ENCODE data around the gene LRP8. TPM values are rescaled to one million over a fixed set of nuclear protein-coding genes. Genes with fewer than 3 reads are reported as not detected.

Gene LRP8
- total and polyA plus RNA-seq, 7 experiments from 2014 or later = 0.64 to 45.8 (median 4.7) TPM

DNA sequence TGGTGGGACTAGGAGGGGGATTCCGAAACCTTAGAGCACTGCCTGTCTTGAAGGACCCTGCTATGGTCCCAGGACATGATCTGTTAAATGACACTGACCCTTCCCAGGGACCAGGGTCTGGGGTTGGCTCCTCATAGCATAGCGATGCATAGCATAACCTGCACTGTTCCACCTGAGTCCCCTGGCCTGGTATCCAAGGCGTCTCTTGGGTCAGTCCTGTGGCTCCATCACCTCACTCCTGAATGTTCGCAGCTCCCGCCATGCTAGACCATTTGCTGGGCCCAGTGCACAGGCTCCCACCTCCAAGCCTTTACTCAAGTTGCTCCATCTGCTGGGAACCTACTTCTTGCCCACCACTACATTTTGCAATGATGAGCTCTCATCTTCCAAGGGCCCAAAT lies 50.5 kb downstream of the LRP8 start:
- POLR2A ChIA-PET = no interaction called here
- no peaks in the 10 kb centered on the region for H3K27me3 ChIP-seq (ENCODE audit: control insufficient read depth in 2 of 2, insufficient read depth in 2 of 2, low read length in 2 of 2)

DNA sequence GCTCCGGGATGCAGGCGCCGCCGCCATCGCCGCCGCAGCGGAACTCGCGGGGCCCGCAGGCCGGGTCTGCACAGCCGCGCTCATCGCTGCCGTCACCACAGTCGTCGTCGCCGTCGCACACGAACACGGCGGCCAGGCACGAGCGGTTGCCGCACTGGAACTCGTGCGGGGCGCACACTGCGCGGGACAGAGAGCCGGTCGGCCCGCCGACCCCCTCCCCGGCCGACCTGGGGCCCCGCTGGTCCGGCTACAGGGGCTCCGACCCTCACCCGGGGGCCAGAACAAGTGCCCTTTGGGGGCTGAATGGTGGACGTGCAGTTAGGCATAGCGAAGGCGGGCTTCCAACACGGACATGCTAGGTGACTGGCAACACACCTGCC lies 51.0 kb downstream of the LRP8 start:
- ATAC-seq (no peak), DNase-seq (no peak)
- Mint-ChIP-seq H3K27me3 (no peaks in the 10 kb centered on the region), H3K4me3 (no peak overlapping the region), H3K9me3 (no peaks in the 10 kb centered on the region), H3K27ac (no peak overlapping the region), H3K36me3 (peaks cover 0 to 10% (median 0%) of the 10 kb centered on the region in 5 donors), H3K4me1 (peaks cover 0 to 2% (median 0%) of the 10 kb centered on the region in 7 donors)
- ChIA-PET POLR2A (no interaction called here), CTCF (interaction anchor here (1.9 to 6.0 kb wide), 3 partner anchors 112 to 118 kb away, joined by 6 to 88 read pairs (median 8); no protein-coding TSS in a partner anchor)
- intact Hi-C loops (cut with micrococcal nuclease) = loop anchor here in 1 of 2 donors (5.0 kb wide), 1 partner anchor 50 kb away; the partner anchor contains the start of gene LRP8
- no peaks in the 10 kb centered on the region for H3K4me1 ChIP-seq (ENCODE audit: control insufficient read depth in 2 of 2, insufficient read depth in 2 of 2, low read length in 2 of 2)
- H3K36me3 ChIP-seq (ENCODE audit: control insufficient read depth in 2 of 3, insufficient read depth in 3 of 3, low read length in 3 of 3) = peaks cover 0 to 3% (median 0%) of the 10 kb centered on the region in 3 experiments
- H3K27ac ChIP-seq (ENCODE audit: low read depth, low read length) = no peak overlapping the region
- no peaks in the 10 kb centered on the region for H3K9me3 ChIP-seq (ENCODE audit: control insufficient read depth in 2 of 3, low read length in 3 of 3)
- H3K4me3 ChIP-seq (ENCODE audit: low read length) = no peak overlapping the region
- no peaks in the 10 kb centered on the region for H3K27me3 ChIP-seq (ENCODE audit: control insufficient read depth in 2 of 2, insufficient read depth in 2 of 2, low read length in 2 of 2)

More for the DNA sequence above, 50.5 kb downstream of the LRP8 start:
- no peak overlapping the region for H3K27ac Mint-ChIP-seq
- Histone ChIP-seq H3K9me3 (ENCODE audit: control insufficient read depth in 2 of 3, low read length in 3 of 3) (no peaks in the 10 kb centered on the region), H3K27ac (ENCODE audit: low read depth, low read length) (no peak overlapping the region), H3K4me3 (ENCODE audit: low read length) (no peak overlapping the region), H3K4me1 (ENCODE audit: control insufficient read depth in 2 of 2, insufficient read depth in 2 of 2, low read length in 2 of 2) (no peaks in the 10 kb centered on the region), H3K36me3 (ENCODE audit: control insufficient read depth in 2 of 3, insufficient read depth in 3 of 3, low read length in 3 of 3) (peaks cover 0 to 3% (median 0%) of the 10 kb centered on the region in 3 experiments)
- CTCF ChIA-PET = interaction anchor here (0.6 to 6.0 kb wide), 5 partner anchors 8 to 560 kb away, joined by 4 to 88 read pairs (median 6); no protein-coding TSS in a partner anchor
- ATAC-seq (no peak), DNase-seq (no peak)
- H3K4me1 Mint-ChIP-seq = peaks cover 0 to 2% (median 0%) of the 10 kb centered on the region in 7 donors
- H3K4me3 Mint-ChIP-seq = no peak overlapping the region
- no peaks in the 10 kb centered on the region for H3K27me3 Mint-ChIP-seq
- H3K36me3 Mint-ChIP-seq = peaks cover 0 to 10% (median 0%) of the 10 kb centered on the region in 5 donors
- no peaks in the 10 kb centered on the region for H3K9me3 Mint-ChIP-seq
- intact Hi-C loops (cut with micrococcal nuclease) = loop anchor here in 1 of 2 donors (5.0 kb wide), 1 partner anchor 50 kb away; the partner anchor contains the start of gene LRP8

DNA sequence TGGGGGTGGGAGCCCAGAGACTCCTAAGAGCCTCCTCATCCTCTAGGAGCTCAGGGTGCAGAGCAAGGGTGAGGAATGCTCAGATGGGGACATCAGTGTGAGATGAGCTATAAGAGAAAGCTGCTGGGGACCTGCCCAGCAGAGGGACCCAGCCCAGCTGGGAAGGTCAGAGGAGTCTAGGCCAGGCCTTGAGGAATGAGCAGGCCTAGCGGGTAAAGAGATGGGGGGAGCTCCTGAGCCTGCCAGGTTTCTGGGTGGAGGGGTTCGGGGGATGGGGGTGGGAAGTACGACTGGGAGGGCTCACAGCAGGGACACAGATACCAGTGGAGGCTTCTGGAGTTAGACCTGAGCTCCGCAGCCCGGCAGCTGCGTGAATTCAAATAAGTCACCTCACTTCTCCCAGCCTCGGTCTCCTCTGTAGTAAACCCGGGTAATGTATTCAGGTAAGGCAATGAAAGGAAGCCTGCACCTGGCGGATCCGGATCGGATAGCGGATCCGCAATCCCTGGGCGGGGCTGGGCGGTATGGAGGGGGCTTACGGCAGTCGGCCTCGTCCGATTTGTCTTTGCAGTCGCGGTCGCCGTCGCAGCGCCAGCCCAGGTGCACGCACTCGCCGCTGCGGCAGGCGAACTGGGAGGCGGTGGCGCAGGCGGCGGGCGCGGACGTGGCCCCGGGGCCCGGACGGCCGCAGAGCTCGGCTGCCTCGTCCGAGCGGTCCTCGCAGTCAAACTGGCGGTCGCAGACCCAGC lies 51.5 kb downstream of the LRP8 start:
- H3K9me3 Mint-ChIP-seq = no peaks in the 10 kb centered on the region
- H3K27ac Mint-ChIP-seq = no peak overlapping the region
- no peak overlapping the region for H3K4me3 Mint-ChIP-seq
- no peak overlapping the region for H3K4me3 ChIP-seq (ENCODE audit: low read length)
- H3K36me3 ChIP-seq (ENCODE audit: control insufficient read depth in 2 of 3, insufficient read depth in 3 of 3, low read length in 3 of 3) = peaks cover 0 to 3% (median 0%) of the 10 kb centered on the region in 3 experiments
- intact Hi-C loops (cut with micrococcal nuclease) = loop anchor here in 1 of 2 donors (5.0 kb wide), 1 partner anchor 51 kb away; the partner anchor contains the start of gene LRP8
- peaks cover 0 to 2% (median 0%) of the 10 kb centered on the region in 7 donors for H3K4me1 Mint-ChIP-seq
- ATAC-seq (no peak), DNase-seq (no peak)
- H3K27ac ChIP-seq (ENCODE audit: low read depth, low read length) = no peak overlapping the region
- ChIA-PET POLR2A (no interaction called here), CTCF (interaction anchor here (0.7 to 1.9 kb wide), 2 partner anchors 111 to 117 kb away, joined by 3 to 8 read pairs; no protein-coding TSS in a partner anchor)
- peaks cover 0 to 6% (median 0%) of the 10 kb centered on the region in 5 donors for H3K36me3 Mint-ChIP-seq
- H3K27me3 ChIP-seq (ENCODE audit: control insufficient read depth in 2 of 2, insufficient read depth in 2 of 2, low read length in 2 of 2) = no peaks in the 10 kb centered on the region
- no peaks in the 10 kb centered on the region for H3K4me1 ChIP-seq (ENCODE audit: control insufficient read depth in 2 of 2, insufficient read depth in 2 of 2, low read length in 2 of 2)
- H3K27me3 Mint-ChIP-seq = no peaks in the 10 kb centered on the region
- H3K9me3 ChIP-seq (ENCODE audit: control insufficient read depth in 2 of 3, low read length in 3 of 3) = no peaks in the 10 kb centered on the region

DNA sequence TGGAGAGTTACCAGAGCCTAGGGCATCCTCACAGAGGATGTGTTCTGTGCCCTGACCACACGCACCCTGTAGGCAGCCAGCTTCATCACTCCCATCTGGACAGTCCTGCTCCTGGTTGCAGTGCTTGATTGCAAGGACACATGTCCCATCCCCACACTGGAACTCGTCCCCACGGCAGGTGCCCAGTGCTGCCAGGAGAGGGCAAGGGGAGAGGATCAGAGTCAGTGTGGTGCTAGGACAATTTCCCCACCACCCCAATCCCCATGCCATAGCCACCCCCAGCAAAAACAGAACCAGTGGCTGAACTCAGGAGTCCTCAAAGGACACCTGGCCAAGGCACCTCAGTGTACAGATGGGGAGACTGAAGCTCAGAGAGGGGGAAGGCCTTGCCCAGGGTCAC lies 52.3 kb downstream of the LRP8 start:
- Histone ChIP-seq H3K36me3 (ENCODE audit: control insufficient read depth in 2 of 3, insufficient read depth in 3 of 3, low read length in 3 of 3) (peaks cover 0 to 3% (median 0%) of the 10 kb centered on the region in 3 experiments), H3K27ac (ENCODE audit: low read depth, low read length) (no peak overlapping the region), H3K4me1 (ENCODE audit: control insufficient read depth in 2 of 2, insufficient read depth in 2 of 2, low read length in 2 of 2) (no peaks in the 10 kb centered on the region), H3K4me3 (ENCODE audit: low read length) (no peak overlapping the region), H3K27me3 (ENCODE audit: control insufficient read depth in 2 of 2, insufficient read depth in 2 of 2, low read length in 2 of 2) (no peaks in the 10 kb centered on the region), H3K9me3 (ENCODE audit: control insufficient read depth in 2 of 3, low read length in 3 of 3) (no peaks in the 10 kb centered on the region)
- Mint-ChIP-seq H3K27ac (no peak overlapping the region), H3K4me3 (no peak overlapping the region), H3K4me1 (peaks cover 0 to 2% (median 0%) of the 10 kb centered on the region in 7 donors), H3K36me3 (peaks cover 0 to 6% (median 0%) of the 10 kb centered on the region in 5 donors), H3K27me3 (no peaks in the 10 kb centered on the region), H3K9me3 (no peaks in the 10 kb centered on the region)
- POLR2A ChIA-PET = no interaction called here
- intact Hi-C loops (cut with micrococcal nuclease) = loop anchor here in 1 of 2 donors (5.0 kb wide), 1 partner anchor 52 kb away; the partner anchor contains the start of gene LRP8
- DNase-seq = no peak
- ATAC-seq = no peak
- CTCF ChIA-PET = interaction anchor here (1.2 to 1.9 kb wide), 2 partner anchors 110 to 118 kb away, joined by 3 to 8 read pairs; no protein-coding TSS in a partner anchor

DNA sequence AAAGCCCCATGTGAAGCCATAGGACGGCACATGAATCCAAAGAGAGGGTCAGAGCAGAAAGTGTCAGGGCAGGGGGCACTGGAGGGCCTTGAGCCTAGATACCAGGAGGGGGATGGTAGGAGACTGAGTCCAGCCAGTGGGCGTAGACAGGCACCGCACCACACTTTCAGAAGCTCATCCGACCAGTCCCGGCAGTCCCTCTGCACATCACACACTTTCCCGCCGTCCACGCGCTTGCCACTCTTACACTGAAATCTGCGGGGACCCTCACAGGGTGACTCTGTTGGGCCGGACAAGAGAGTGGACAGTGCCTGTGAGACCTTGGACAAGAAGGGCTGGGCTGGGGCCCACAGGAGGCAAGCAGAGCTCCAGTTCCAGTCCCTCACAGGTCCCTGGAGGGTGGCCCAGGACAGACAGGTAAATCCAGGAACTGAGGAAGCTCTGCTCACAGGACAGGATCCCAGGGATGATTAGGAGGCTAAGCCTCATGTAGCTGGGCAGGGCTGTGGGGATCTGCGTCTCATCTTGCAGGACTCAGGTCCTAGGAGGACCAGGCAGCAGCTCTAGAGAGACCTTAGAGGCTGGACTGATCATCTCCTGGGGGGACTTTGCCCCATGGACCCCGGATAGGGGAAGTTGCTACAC lies 53.2 kb downstream of the LRP8 start:
- Histone ChIP-seq H3K36me3 (ENCODE audit: control insufficient read depth in 2 of 3, insufficient read depth in 3 of 3, low read length in 3 of 3) (peaks cover 0 to 3% (median 0%) of the 10 kb centered on the region in 3 experiments), H3K4me3 (ENCODE audit: low read length) (no peak overlapping the region), H3K27me3 (ENCODE audit: control insufficient read depth in 2 of 2, insufficient read depth in 2 of 2, low read length in 2 of 2) (no peaks in the 10 kb centered on the region), H3K4me1 (ENCODE audit: control insufficient read depth in 2 of 2, insufficient read depth in 2 of 2, low read length in 2 of 2) (no peaks in the 10 kb centered on the region), H3K27ac (ENCODE audit: low read depth, low read length) (no peak overlapping the region), H3K9me3 (ENCODE audit: control insufficient read depth in 2 of 3, low read length in 3 of 3) (no peaks in the 10 kb centered on the region)
- CTCF ChIA-PET = interaction anchor here (1.0 to 1.9 kb wide), 3 partner anchors 111 to 119 kb away, joined by 3 to 8 read pairs (median 3); no protein-coding TSS in a partner anchor
- H3K4me1 Mint-ChIP-seq = peaks cover 0 to 2% (median 0%) of the 10 kb centered on the region in 7 donors
- ATAC-seq (no peak), DNase-seq (no peak)
- no peak overlapping the region for H3K4me3 Mint-ChIP-seq
- intact Hi-C loops (cut with micrococcal nuclease) = loop anchor here in 1 of 2 donors (5.0 kb wide), 1 partner anchor 53 kb away; the partner anchor contains the start of gene LRP8
- no peak overlapping the region for H3K27ac Mint-ChIP-seq
- H3K9me3 Mint-ChIP-seq = no peaks in the 10 kb centered on the region
- POLR2A ChIA-PET = no interaction called here
- peaks cover 0 to 9% (median 0%) of the 10 kb centered on the region in 5 donors for H3K36me3 Mint-ChIP-seq
- no peaks in the 10 kb centered on the region for H3K27me3 Mint-ChIP-seq

DNA sequence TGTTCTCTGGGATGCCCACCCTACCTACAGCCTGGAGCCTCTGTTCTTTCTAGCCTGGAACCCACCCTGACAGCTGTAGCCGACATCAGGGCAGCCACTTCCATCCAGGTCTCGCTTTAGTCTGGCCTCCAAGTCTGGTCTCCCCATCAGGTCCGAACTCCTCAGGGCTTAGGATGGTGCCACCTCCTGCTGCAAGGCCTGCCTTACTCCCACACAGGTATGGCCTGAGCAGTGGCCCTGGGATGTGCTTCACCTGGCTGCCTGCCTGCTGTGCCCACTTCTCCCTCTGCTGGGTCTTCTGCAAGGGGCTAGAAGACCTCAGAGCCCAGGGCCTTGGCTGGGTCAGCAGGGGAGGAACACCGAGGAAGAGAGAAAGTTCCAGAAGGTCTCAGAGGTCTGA lies 53.8 kb downstream of the LRP8 start:
- CTCF ChIA-PET = interaction anchor here (1.0 kb wide), 1 partner anchor 119 kb away, joined by 3 read pairs; no protein-coding TSS in a partner anchor

More for the DNA sequence above, 53.8 kb downstream of the LRP8 start:
- H3K9me3 ChIP-seq (ENCODE audit: control insufficient read depth in 2 of 3, low read length in 3 of 3) = no peaks in the 10 kb centered on the region
- Mint-ChIP-seq H3K27ac (peak overlapping the region in 2 of 9 donors; percentile 27 to 59), H3K4me1 (peaks cover 0 to 2% (median 0%) of the 10 kb centered on the region in 7 donors), H3K27me3 (no peaks in the 10 kb centered on the region), H3K4me3 (no peak overlapping the region), H3K36me3 (peaks cover 0 to 9% (median 0%) of the 10 kb centered on the region in 5 donors), H3K9me3 (no peaks in the 10 kb centered on the region)
- no peaks in the 10 kb centered on the region for H3K27me3 ChIP-seq (ENCODE audit: control insufficient read depth in 2 of 2, insufficient read depth in 2 of 2, low read length in 2 of 2)
- H3K36me3 ChIP-seq (ENCODE audit: control insufficient read depth in 2 of 3, insufficient read depth in 3 of 3, low read length in 3 of 3) = peaks cover 0 to 3% (median 0%) of the 10 kb centered on the region in 3 experiments
- no peak overlapping the region for H3K4me3 ChIP-seq (ENCODE audit: low read length)
- DNase-seq = no peak
- no peak for ATAC-seq
- H3K4me1 ChIP-seq (ENCODE audit: control insufficient read depth in 2 of 2, insufficient read depth in 2 of 2, low read length in 2 of 2) = no peaks in the 10 kb centered on the region
- H3K27ac ChIP-seq (ENCODE audit: low read depth, low read length) = no peak overlapping the region
- intact Hi-C loops (cut with micrococcal nuclease) = no loop called here
- POLR2A ChIA-PET = no interaction called here

All from naive thymus-derived CD4-positive, alpha-beta T cell (primary cell).